Right ventricle myocardium superior (tissue), 1 donor: ENCODE data around the gene RERG. TPM values are rescaled to one million over a fixed set of nuclear protein-coding genes. Genes with fewer than 3 reads are reported as not detected.

Experiments
- ATAC-seq: fragments of 200-7000 bp; cut with Tn5 transposase; one replicate; pipeline ENCODE4 v1.9.1; 2020; ENCODE audit warnings: mild to moderate bottlenecking; ENCODE audit not compliant: poor library complexity
- DNase-seq: peaks from one replicate; pipeline ENCODE4 v3.0.0-alpha.2; 2020
- intact Hi-C: fragments of 100-400 bp; cut with DNase I; formaldehyde crosslinking; loops from one replicate; pipeline ENCODE4 v1.11.2; 2022
- total RNA-seq: library from RNA; stranded (reverse); fragmentation: NEBNext Ultra II Directional; extraction: Animal tissue kit (Norgen Biotek cat#: 25700); gene quantifications from one replicate; pipeline ENCODE4 v1.2.1, GENCODE V29; 2021
- donor health status: DM: no; HTN: yes; CAD: no; lungs with severe emphysema.

RERG gene
- total RNA-seq, 1 donor from 2014 or later, result 4.1 TPM

GRCh38 chr12:15196678-15197505, 24.3 kb downstream of the RERG start:
- no peak for DNase-seq
- ATAC-seq, result no peak
- intact Hi-C loops, result no loop called here

- ATAC-seq (no peak), DNase-seq (no peak)
- intact Hi-C loops, result no loop called here
These were observed 25.0 kb downstream of the RERG start for GRCh38 chr12:15196221-15196620.

- intact Hi-C loops, result no loop called here
- no peak for ATAC-seq
- no peak for DNase-seq
These were observed 26.5 kb downstream of the RERG start for GRCh38 chr12:15194456-15195368.

GRCh38 chr12:15193946-15194345, 27.3 kb downstream of the RERG start:
- ATAC-seq (no peak), DNase-seq (no peak)
- intact Hi-C loops, result no loop called here

GRCh38 chr12:15192720-15193119, 28.5 kb downstream of the RERG start:
- DNase-seq (no peak), ATAC-seq (no peak)
- intact Hi-C loops, result no loop called here

GRCh38 chr12:15188127-15188526, 33.1 kb downstream of the RERG start:
- ATAC-seq (no peak), DNase-seq (no peak)
- intact Hi-C loops, result no loop called here

- DNase-seq, result no peak
- intact Hi-C loops, result no loop called here
- ATAC-seq, result peak; percentile 55
These were observed 34.6 kb downstream of the RERG start for GRCh38 chr12:15186597-15186996.

- no peak for ATAC-seq
- DNase-seq, result no peak
- intact Hi-C loops, result no loop called here
These were observed 36.7 kb downstream of the RERG start for GRCh38 chr12:15184484-15184883.

GRCh38 chr12:15183821-15184220, 37.4 kb downstream of the RERG start:
- ATAC-seq, result no peak
- DNase-seq, result no peak
- intact Hi-C loops, result no loop called here

GRCh38 chr12:15181017-15181683, 40.1 kb downstream of the RERG start:
- ATAC-seq (peak; percentile 89), DNase-seq (peak; percentile 30)
- intact Hi-C loops, result no loop called here

- ATAC-seq, result peak; percentile 62
- no peak for DNase-seq
- intact Hi-C loops, result no loop called here
These were observed 40.9 kb downstream of the RERG start for GRCh38 chr12:15180325-15180724.

- ATAC-seq (peak; percentile 74), DNase-seq (peak; percentile 44)
- intact Hi-C loops, result no loop called here
These were observed 41.5 kb downstream of the RERG start for GRCh38 chr12:15179672-15180071.

GRCh38 chr12:15173142-15173541, 48.1 kb downstream of the RERG start:
- no peak for DNase-seq
- no peak for ATAC-seq
- intact Hi-C loops, result no loop called here

- DNase-seq, result no peak
- ATAC-seq, result no peak
- intact Hi-C loops, result no loop called here
These were observed 49.0 kb downstream of the RERG start for GRCh38 chr12:15172060-15172822.

- intact Hi-C loops, result no loop called here
- DNase-seq (no peak), ATAC-seq (no peak)
These were observed 50.1 kb downstream of the RERG start for GRCh38 chr12:15171012-15171655.

GRCh38 chr12:15168026-15168678, 53.1 kb downstream of the RERG start:
- intact Hi-C loops, result no loop called here
- DNase-seq, result no peak
- ATAC-seq, result peak; percentile 34

- intact Hi-C loops, result no loop called here
- DNase-seq (no peak), ATAC-seq (peak; percentile 81)
These were observed 56.1 kb downstream of the RERG start for GRCh38 chr12:15165012-15165659.
